ENCODE measurements around the gene PMVK. TPM values are rescaled to one million over a fixed set of nuclear protein-coding genes. Genes with fewer than 3 reads are reported as not detected.

The PMVK gene
- total RNA-seq, 1 donor from 2014 or later = 15.6 TPM

- peak overlapping the region; percentile 24 for H3K9ac ChIP-seq (ENCODE audit: low read length)
- DNase-seq (ENCODE audit: low read depth) = no peak
- H3K4me1 Mint-ChIP-seq (ENCODE audit: low read depth, unreplicated experiment) = peaks cover 30% of the 10 kb centered on the region
Observed at GRCh38 chr1:154963643-154964042, 27.1 kb upstream of the PMVK start.

GRCh38 chr1:154962795-154963330 is 26.3 kb upstream of the PMVK start:
- Histone ChIP-seq H3K4me3 (ENCODE audit: insufficient read depth, low read depth, low read length) (peak overlapping the region; percentile 75), H3K36me3 (ENCODE audit: insufficient read depth, low read length) (peaks cover 40% of the 10 kb centered on the region)

More at GRCh38 chr1:154963643-154964042, 27.1 kb upstream of the PMVK start:
- Histone ChIP-seq H3K4me3 (ENCODE audit: insufficient read depth, low read depth, low read length) (no peak overlapping the region), H3K79me2 (ENCODE audit: insufficient read depth, low read length) (peaks cover 67% of the 10 kb centered on the region), H3K27ac (ENCODE audit: low read depth, low read length) (no peak overlapping the region), H3K4me2 (ENCODE audit: low read length) (no peak overlapping the region), H3K9me3 (ENCODE audit: insufficient read depth, low read depth, low read length) (no peaks in the 10 kb centered on the region), H2AFZ (ENCODE audit: low read depth, low read length) (no peak overlapping the region), H3K4me1 (ENCODE audit: insufficient read depth, low read length) (peaks cover 28% of the 10 kb centered on the region), H3K36me3 (ENCODE audit: insufficient read depth, low read length) (peaks cover 44% of the 10 kb centered on the region), H4K20me1 (ENCODE audit: insufficient read depth, low read length) (peaks cover 56% of the 10 kb centered on the region), H3K27me3 (ENCODE audit: insufficient read depth, low read length) (no peaks in the 10 kb centered on the region)
- no peaks in the 10 kb centered on the region for H3K9me3 Mint-ChIP-seq (ENCODE audit: unreplicated experiment)
- no peaks in the 10 kb centered on the region for H3K27me3 Mint-ChIP-seq (ENCODE audit: low read depth, unreplicated experiment)
- no peak for TF ChIP-seq CTCF (IDR thresholded peaks at IDR 0.05; ENCODE audit: insufficient read depth, low read depth, low read length)
- no peak for TF ChIP-seq EZH2 (IDR thresholded peaks at IDR 0.05; ENCODE audit: insufficient read depth, low read length)
- H3K27ac Mint-ChIP-seq (ENCODE audit: unreplicated experiment) = peak overlapping the region; percentile 48
- no peak for FAIRE-seq
- peak overlapping the region; percentile 69 for H3K4me3 Mint-ChIP-seq (ENCODE audit: unreplicated experiment)
- H3K36me3 Mint-ChIP-seq (ENCODE audit: low read depth, unreplicated experiment) = peaks cover 14% of the 10 kb centered on the region

More at GRCh38 chr1:154962795-154963330, 26.3 kb upstream of the PMVK start:
- TF ChIP-seq EZH2 (IDR thresholded peaks at IDR 0.05; ENCODE audit: insufficient read depth, low read length) = no peak
- no peak for TF ChIP-seq CTCF (IDR thresholded peaks at IDR 0.05; ENCODE audit: insufficient read depth, low read depth, low read length)
- no peak for FAIRE-seq
- Histone ChIP-seq H3K9ac (ENCODE audit: low read length) (peak overlapping the region; percentile 91), H2AFZ (ENCODE audit: low read depth, low read length) (no peak overlapping the region), H3K27ac (ENCODE audit: low read depth, low read length) (no peak overlapping the region), H4K20me1 (ENCODE audit: insufficient read depth, low read length) (peaks cover 48% of the 10 kb centered on the region), H3K9me3 (ENCODE audit: insufficient read depth, low read depth, low read length) (no peaks in the 10 kb centered on the region), H3K4me2 (ENCODE audit: low read length) (peak overlapping the region; percentile 87), H3K4me1 (ENCODE audit: insufficient read depth, low read length) (peaks cover 21% of the 10 kb centered on the region), H3K27me3 (ENCODE audit: insufficient read depth, low read length) (no peaks in the 10 kb centered on the region), H3K79me2 (ENCODE audit: insufficient read depth, low read length) (peaks cover 60% of the 10 kb centered on the region)
- no peaks in the 10 kb centered on the region for H3K9me3 Mint-ChIP-seq (ENCODE audit: unreplicated experiment)
- H3K27me3 Mint-ChIP-seq (ENCODE audit: low read depth, unreplicated experiment) = no peaks in the 10 kb centered on the region
- H3K4me1 Mint-ChIP-seq (ENCODE audit: low read depth, unreplicated experiment) = peaks cover 26% of the 10 kb centered on the region
- H3K4me3 Mint-ChIP-seq (ENCODE audit: unreplicated experiment) = peak overlapping the region; percentile 69
- H3K36me3 Mint-ChIP-seq (ENCODE audit: low read depth, unreplicated experiment) = peaks cover 19% of the 10 kb centered on the region
- peak overlapping the region; percentile 12 for H3K27ac Mint-ChIP-seq (ENCODE audit: unreplicated experiment)
- DNase-seq (ENCODE audit: low read depth) = no peak

Data from astrocyte (in vitro differentiated cells and primary cell).